H1 (cell line): ENCODE measurements around the gene ABCB11. TPM values are rescaled to one million over a fixed set of nuclear protein-coding genes. Genes with fewer than 3 reads are reported as not detected.

Source experiments
- CTCF ChIA-PET: fragments of 300-600 bp; sonication (Branson Sonifier 250); formaldehyde crosslinking; loops from one replicate; lab custom pipeline; 2021; ENCODE audit not compliant: partially characterized antibody; lab: Charles Lee
- POLR2A ChIA-PET: fragments of 300-600 bp; sonication (Branson Sonifier 250); formaldehyde crosslinking; loops from one replicate; lab custom pipeline; 2021; ENCODE audit warnings: inconsistent platforms; ENCODE audit not compliant: partially characterized antibody; lab: Charles Lee
- DNase-seq, 2 experiments: peaks; one replicate each; pipeline versions ENCODE4 v3.0.0 to v3.0.0-alpha.2; 2010 to 2022; ENCODE audit warnings: low spot score in 2 of 2, low read depth in 1 of 2, mixed read lengths in 1 of 2
- FAIRE-seq: peaks from 2 replicates; lab custom pipeline; 2011; peaks lifted over from hg19 to GRCh38; lab: Jason Lieb, UNC
- H2AFZ ChIP-seq: 2 replicates; pipeline ENCODE4 v1.8.1; 2012; ENCODE audit warnings: low read length, inconsistent platforms
- H2AK5ac ChIP-seq: 2 replicates; pipeline ENCODE4 v1.6.1; 2013; ENCODE audit warnings: low read depth, low read length
- H2BK120ac ChIP-seq: replicated peaks from 2 replicates; pipeline ENCODE3; 2013; ENCODE audit warnings: low read depth, low read length, inconsistent platforms
- H2BK12ac ChIP-seq: 2 replicates; pipeline ENCODE4 v1.6.1; 2013; ENCODE audit warnings: low read depth, low read length
- H2BK15ac ChIP-seq: 2 replicates; pipeline ENCODE4 v1.6.1; 2013; ENCODE audit warnings: low read length
- H2BK20ac ChIP-seq: 2 replicates; pipeline ENCODE4 v1.6.1; 2013; ENCODE audit warnings: low read length
- H2BK5ac ChIP-seq: 2 replicates; pipeline ENCODE4 v1.6.1; 2013; ENCODE audit warnings: low read depth, low read length
- H3K14ac ChIP-seq: 2 replicates; pipeline ENCODE4 v1.6.1; 2013; ENCODE audit warnings: inconsistent platforms; ENCODE audit not compliant: insufficient read length
- H3K18ac ChIP-seq: 2 replicates; pipeline ENCODE4 v1.6.1; 2013; ENCODE audit warnings: low read length; ENCODE audit errors: extremely low read depth
- H3K23ac ChIP-seq: 2 replicates; pipeline ENCODE4 v1.6.1; 2013; ENCODE audit warnings: inconsistent platforms; ENCODE audit not compliant: insufficient read length
- H3K23me2 ChIP-seq: 2 replicates; pipeline ENCODE4 v1.6.1; 2013; ENCODE audit warnings: low read depth, low read length
- H3K27ac ChIP-seq: 2 replicates; pipeline ENCODE4 v1.6.1; 2011; ENCODE audit warnings: low read depth, low read length, inconsistent platforms
- H3K27me3 ChIP-seq, 4 experiments: replicated peaks in 1 of 4; 1 replicate in 1 of 4; 2 replicates in 3 of 4; pipeline versions ENCODE4 v1.6.1 to v1.8.1; 2011 to 2013; ENCODE audit warnings: low read length in 3 of 4, mild to moderate bottlenecking in 3 of 4, inconsistent platforms in 2 of 4, mixed read lengths in 2 of 4, moderate library complexity in 1 of 4; ENCODE audit not compliant: control insufficient read depth in 3 of 4, insufficient read depth in 3 of 4; ENCODE audit errors: extremely low read depth in 1 of 4
- H3K36me3 ChIP-seq, 4 experiments: 2 replicates each; pipeline versions ENCODE4 v1.6.1 to v1.8.1; 2011 to 2013; ENCODE audit warnings: mild to moderate bottlenecking in 4 of 4, low read length in 3 of 4, moderate library complexity in 2 of 4, control low read depth in 1 of 4, inconsistent platforms in 1 of 4; ENCODE audit not compliant: insufficient read depth in 4 of 4, control insufficient read depth in 2 of 4
- H3K4ac ChIP-seq: replicated peaks from 2 replicates; pipeline ENCODE3; 2013; ENCODE audit warnings: low read length, low read depth, mixed read lengths, inconsistent platforms; ENCODE audit not compliant: insufficient read length
- H3K4me1 ChIP-seq, 4 experiments: replicated peaks in 1 of 4; 1 replicate in 1 of 4; 2 replicates in 3 of 4; pipeline versions ENCODE4 v1.6.1 to v1.8.1; 2011 to 2013; ENCODE audit warnings: low read length in 3 of 4, inconsistent platforms in 2 of 4, mixed read lengths in 1 of 4; ENCODE audit not compliant: insufficient read depth in 4 of 4, control insufficient read depth in 3 of 4
- H3K4me2 ChIP-seq, 2 experiments: 2 replicates each; pipeline versions ENCODE4 v1.6.1 to v1.8.1; 2011 to 2013; ENCODE audit warnings: low read depth in 2 of 2, low read length in 2 of 2, control low read depth in 1 of 2, inconsistent platforms in 1 of 2, mild to moderate bottlenecking in 1 of 2; ENCODE audit not compliant: insufficient read depth in 1 of 2
- H3K4me3 ChIP-seq, 4 experiments: fragments of 200-600, 300-600 bp in 1 of 4; sonication (generic), shearing (Covaris generic), sonication (Bioruptor Twin) in 1 of 4; 2 replicates each; pipeline versions ENCODE4 v1.5.1 to v1.8.1; 2011 to 2016; ENCODE audit warnings: low read length in 4 of 4, low read depth in 3 of 4, control low read depth in 2 of 4, inconsistent platforms in 2 of 4, mild to moderate bottlenecking in 2 of 4, mixed read lengths in 1 of 4, moderate library complexity in 1 of 4; ENCODE audit not compliant: insufficient read depth in 2 of 4; ENCODE audit errors: extremely low read depth in 1 of 4
- H3K56ac ChIP-seq: replicated peaks from 2 replicates; pipeline ENCODE3; 2013; ENCODE audit warnings: low read depth, mild to moderate bottlenecking, mixed read lengths, low read length, inconsistent platforms; ENCODE audit not compliant: insufficient read length
- H3K79me1 ChIP-seq: 2 replicates; pipeline ENCODE4 v1.6.1; 2013; ENCODE audit warnings: low read depth, low read length, control low read depth
- H3K79me2 ChIP-seq, 2 experiments: 2 replicates each; pipeline versions ENCODE4 v1.6.1 to v1.8.1; 2012 to 2013; ENCODE audit warnings: low read length in 2 of 2, mild to moderate bottlenecking in 2 of 2, inconsistent platforms in 1 of 2; ENCODE audit not compliant: insufficient read depth in 2 of 2, control insufficient read depth in 1 of 2
- H3K9ac ChIP-seq, 4 experiments: replicated peaks in 1 of 4; 1 replicate in 1 of 4; 2 replicates in 3 of 4; pipeline versions ENCODE4 v1.6.1 to v1.8.1; 2011 to 2013; ENCODE audit warnings: low read depth in 3 of 4, low read length in 3 of 4, control low read depth in 2 of 4, mild to moderate bottlenecking in 2 of 4, moderate library complexity in 2 of 4, inconsistent platforms in 1 of 4; ENCODE audit errors: extremely low read depth in 1 of 4
- H3K9me3 ChIP-seq, 2 experiments: 2 replicates each; pipeline versions ENCODE4 v1.6.1 to v1.8.1; 2012 to 2013; ENCODE audit warnings: mild to moderate bottlenecking in 2 of 2, moderate library complexity in 2 of 2, control low read depth in 1 of 2, inconsistent platforms in 1 of 2, low read depth in 1 of 2, low read length in 1 of 2, mixed read lengths in 1 of 2; ENCODE audit not compliant: insufficient read depth in 2 of 2
- H4K20me1 ChIP-seq, 2 experiments: replicated peaks in 1 of 2; 2 replicates each; pipeline versions ENCODE3 to v1.8.1; 2011 to 2013; ENCODE audit warnings: inconsistent platforms in 2 of 2, low read length in 2 of 2, mild to moderate bottlenecking in 1 of 2; ENCODE audit not compliant: insufficient read depth in 2 of 2, control insufficient read depth in 1 of 2
- H4K5ac ChIP-seq: 2 replicates; pipeline ENCODE4 v1.6.1; 2013; ENCODE audit warnings: low read length, low read depth, mixed read lengths, inconsistent platforms; ENCODE audit not compliant: insufficient read length
- H4K8ac ChIP-seq: 2 replicates; pipeline ENCODE4 v1.8.0; 2013; ENCODE audit warnings: mild to moderate bottlenecking, moderate library complexity, low read length, inconsistent platforms; ENCODE audit not compliant: insufficient read depth; ENCODE audit errors: extremely low read depth
- H4K91ac ChIP-seq: replicated peaks from 2 replicates; pipeline ENCODE3; 2013; ENCODE audit warnings: low read length, mixed read lengths, inconsistent platforms; ENCODE audit not compliant: insufficient read length
- BACH1 ChIP-seq: IDR thresholded peaks from 2 replicates; pipeline ENCODE4 v1.6.1; 2012; ENCODE audit warnings: low read length, improper control_type of control experiment
- CBX5 ChIP-seq: fragments of 300-800, 300-1000 bp; sonication (generic); IDR thresholded peaks from 2 replicates; pipeline ENCODE4 v1.7.1; 2016; ENCODE audit warnings: antibody characterized with exemption, low read length, low read depth
- CTBP2 ChIP-seq: IDR thresholded peaks from 2 replicates; pipeline ENCODE4 v1.7.0; 2011; ENCODE audit warnings: borderline replicate concordance, mild to moderate bottlenecking, moderate library complexity, mixed read lengths, low read length; ENCODE audit not compliant: insufficient read depth, insufficient read length
- EGR1 ChIP-seq: IDR thresholded peaks from 2 replicates; pipeline ENCODE4 v1.6.1; 2011; ENCODE audit warnings: low read depth, low read length, borderline replicate concordance
- GABPA ChIP-seq: IDR thresholded peaks from 2 replicates; pipeline ENCODE4 v1.6.1; 2011; ENCODE audit warnings: mild to moderate bottlenecking, low read length, moderate library complexity, borderline replicate concordance; ENCODE audit not compliant: insufficient read depth
- JUN ChIP-seq: IDR thresholded peaks from 2 replicates; pipeline ENCODE4 v1.6.1; 2011; ENCODE audit warnings: low read depth, mild to moderate bottlenecking, improper control_type of control experiment, low read length
- NRF1 ChIP-seq: IDR thresholded peaks from 2 replicates; pipeline ENCODE4 v1.6.1; 2011; ENCODE audit warnings: mild to moderate bottlenecking, low read depth, low read length, improper control_type of control experiment
- RAD21 ChIP-seq, 2 experiments: IDR thresholded peaks in 1 of 2; conservative IDR thresholded peaks in 1 of 2; 2 replicates each; pipeline ENCODE4 v1.6.1; 2011; ENCODE audit warnings: low read depth in 2 of 2, low read length in 2 of 2, improper control_type of control experiment in 1 of 2, inconsistent platforms in 1 of 2, mild to moderate bottlenecking in 1 of 2, moderate library complexity in 1 of 2
- SIX5 ChIP-seq: IDR thresholded peaks from 2 replicates; pipeline ENCODE4 v1.6.1; 2011; ENCODE audit warnings: mild to moderate bottlenecking, low read depth, low read length
- SRF ChIP-seq: IDR thresholded peaks from 2 replicates; pipeline ENCODE4 v1.6.1; 2011; ENCODE audit warnings: mild to moderate bottlenecking, low read depth, low read length, moderate library complexity
- TAF1 ChIP-seq: IDR thresholded peaks from 2 replicates; pipeline ENCODE4 v1.6.1; 2011; ENCODE audit warnings: mild to moderate bottlenecking, low read depth, low read length
- TAF7 ChIP-seq: optimal IDR thresholded peaks from 2 replicates; pipeline ENCODE3; 2011; ENCODE audit warnings: low read depth, mild to moderate bottlenecking, inconsistent platforms, low read length, moderate library complexity, borderline replicate concordance
- TEAD4 ChIP-seq: IDR thresholded peaks from 2 replicates; pipeline ENCODE4 v1.6.1; 2012; ENCODE audit warnings: low read depth, low read length, inconsistent platforms, mixed read lengths
- YY1 ChIP-seq: IDR thresholded peaks from 2 replicates; pipeline ENCODE4 v1.6.1; 2011; ENCODE audit warnings: low read depth, mild to moderate bottlenecking, low read length
- WGBS, 2 experiments: shearing (Covaris generic) in 1 of 2; methylation state at CpG; one replicate each; pipeline versions ENCODE4 v1.1.6 to v1.1.7; 2013 to 2015; ENCODE audit warnings: low lambda C conversion rate in 2 of 2, mixed read lengths in 2 of 2, inconsistent platforms in 1 of 2, low coverage in 1 of 2, missing lambda C conversion rate in 1 of 2; ENCODE audit not compliant: insufficient replicate concordance in 2 of 2, insufficient coverage in 1 of 2, insufficient read length in 1 of 2; ENCODE audit errors: extremely low coverage in 1 of 2, missing lambda C conversion rate in 1 of 2; 5-methylcytosine and 5-hydroxymethylcytosine counted together
- polyA plus RNA-seq, 7 experiments: library from polyadenylated mRNA; depleted of rRNA in 3 of 7; stranded (reverse) in 5 of 7; unstranded in 2 of 7; fragments of >200 nt in 5 of 7; fragments of 200-250 nt in 2 of 7; gene quantifications; 1 replicate in 5 of 7; 2 replicates in 1 of 7; 4 replicates in 1 of 7; pipeline versions ENCODE4 v1.2.1 to v1.2.3, GENCODE V29; 2011 to 2013; ENCODE audit warnings: missing spikeins in 2 of 7, mixed read lengths in 2 of 7
- total RNA-seq: library from RNA; stranded (reverse); fragmentation: NEBNext Ultra II Directional; extraction: Animal tissue kit (Norgen Biotek cat#: 25700); gene quantifications from 2 replicates; pipeline ENCODE4 v1.2.1, GENCODE V29; 2021

ABCB11 gene
- total and polyA plus RNA-seq, 2 of the 8 experiments (the other 6 are each of a cell fraction or from before 2014, with no cell fraction given) = not detected

- no peak overlapping the region for H3K27ac ChIP-seq
- no peaks in the 10 kb centered on the region for H3K79me1 ChIP-seq
- ChIA-PET CTCF (no interaction called here), POLR2A (no interaction called here)
- H3K23me2 ChIP-seq = no peaks in the 10 kb centered on the region; the same call in 1 of the 2 replicates
- H4K20me1 ChIP-seq = no peaks in the 10 kb centered on the region
- no peak overlapping the region for H2BK120ac ChIP-seq
- no peak overlapping the region for H4K91ac ChIP-seq
- H2BK5ac ChIP-seq = no peak overlapping the region
- H4K5ac ChIP-seq = no peak overlapping the region
- no peaks in the 10 kb centered on the region for H3K36me3 ChIP-seq
- no peaks in the 10 kb centered on the region for H3K4me1 ChIP-seq
- H3K56ac ChIP-seq = no peak overlapping the region
- H2BK20ac ChIP-seq = no peak overlapping the region
- no peak overlapping the region for H3K4ac ChIP-seq
- H2AFZ ChIP-seq = no peak overlapping the region
- H3K79me2 ChIP-seq = no peaks in the 10 kb centered on the region
- H3K27me3 ChIP-seq = 0 out of 7 replicates have a peak, but pooled peaks cover 0 to 1% (median 0%) of the 10 kb centered on the region in 4 experiments
- WGBS, 2 experiments = 81% methylated on average over 3 of the region's 3 CpGs; no CpG with 5 or more reads in 1 of the 2 experiments
- DNase-seq (no peak), FAIRE-seq (no peak)
- no peak overlapping the region for H3K4me3 ChIP-seq
- no peak overlapping the region for H4K8ac ChIP-seq
- H3K18ac ChIP-seq = no peak overlapping the region
- no peak overlapping the region for H3K9ac ChIP-seq
- no peak overlapping the region for H2AK5ac ChIP-seq
- H3K14ac ChIP-seq = no peak overlapping the region
- no peaks in the 10 kb centered on the region for H3K9me3 ChIP-seq
- no peak overlapping the region for H3K4me2 ChIP-seq
- H3K23ac ChIP-seq = no peak overlapping the region
- H2BK15ac ChIP-seq = no peak overlapping the region
- no peak overlapping the region for H2BK12ac ChIP-seq
- TF ChIP-seq TEAD4 = no peak
- no peak for TF ChIP-seq TAF7
- TF ChIP-seq SIX5 = no peak
- no peak for TF ChIP-seq SRF
- TF ChIP-seq NRF1 = no peak
- TF ChIP-seq EGR1 = no peak
- TF ChIP-seq TAF1 = no peak
- no peak for TF ChIP-seq CBX5
- no peak for TF ChIP-seq YY1
- TF ChIP-seq BACH1 = no peak
- TF ChIP-seq JUN = no peak
- TF ChIP-seq RAD21 (IDR thresholded peaks at IDR 0.05 in 1 of 2, conservative IDR thresholded peaks at IDR 0.05 in 1 of 2; ENCODE audit: low read depth in 2 of 2, low read length in 2 of 2) = no peak
- TF ChIP-seq GABPA = no peak
- TF ChIP-seq CTBP2 = no peak
These were observed 12.7 kb downstream of the ABCB11 start for GRCh38 chr2:169018390-169018789.
